Fibroblast of the aortic adventitia (primary cell): ENCODE data around the gene CCDC91. TPM values are rescaled to one million over a fixed set of nuclear protein-coding genes. Genes with fewer than 3 reads are reported as not detected.

Experiments used
- DNase-seq: peaks from one replicate; pipeline ENCODE4 v3.0.0-alpha.2; 2010; ENCODE audit warnings: low read depth
- H3K4me3 ChIP-seq: 2 replicates; pipeline ENCODE4 v1.5.1; 2011; ENCODE audit warnings: low read depth, mild to moderate bottlenecking, control low read depth, low read length, moderate library complexity
- total RNA-seq: library from RNA; depleted of rRNA; stranded (reverse); fragments of >200 nt; gene quantifications from 2 replicates; pipeline ENCODE4 v1.2.3, GENCODE V29; 2012; ENCODE audit warnings: low replicate concordance
- TF ChIP-seq, protein P1 (sequence below): IDR thresholded peaks from 2 replicates; pipeline ENCODE4 v1.5.1; 2011; ENCODE audit warnings: mild to moderate bottlenecking, low read length, control low read depth, inconsistent platforms; ENCODE audit not compliant: insufficient read depth

Gene CCDC91
- total RNA-seq, 1 donor = 37.4 TPM

DNA sequence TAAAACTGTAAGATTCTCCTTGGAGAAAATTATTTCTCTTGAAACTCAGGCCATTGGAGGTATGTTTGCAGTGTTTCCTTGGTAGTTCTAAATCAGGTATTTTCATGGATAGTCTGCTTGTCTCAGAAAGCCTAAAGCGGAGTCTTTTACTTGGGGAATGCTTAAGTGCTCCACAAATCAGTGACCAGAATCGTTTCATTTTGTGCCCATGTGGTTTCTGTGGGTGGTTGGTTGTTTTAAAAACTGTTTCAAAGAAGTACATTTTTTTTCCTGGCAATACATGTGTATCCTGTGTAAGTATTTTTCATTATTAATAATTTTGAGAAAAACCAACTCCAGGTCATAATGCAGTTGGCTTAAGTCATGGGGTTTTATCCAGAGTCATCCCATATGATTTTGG is 33.6 kb downstream of the CCDC91 start:
- no peak overlapping the region for H3K4me3 ChIP-seq
- TF ChIP-seq, protein P1, sequence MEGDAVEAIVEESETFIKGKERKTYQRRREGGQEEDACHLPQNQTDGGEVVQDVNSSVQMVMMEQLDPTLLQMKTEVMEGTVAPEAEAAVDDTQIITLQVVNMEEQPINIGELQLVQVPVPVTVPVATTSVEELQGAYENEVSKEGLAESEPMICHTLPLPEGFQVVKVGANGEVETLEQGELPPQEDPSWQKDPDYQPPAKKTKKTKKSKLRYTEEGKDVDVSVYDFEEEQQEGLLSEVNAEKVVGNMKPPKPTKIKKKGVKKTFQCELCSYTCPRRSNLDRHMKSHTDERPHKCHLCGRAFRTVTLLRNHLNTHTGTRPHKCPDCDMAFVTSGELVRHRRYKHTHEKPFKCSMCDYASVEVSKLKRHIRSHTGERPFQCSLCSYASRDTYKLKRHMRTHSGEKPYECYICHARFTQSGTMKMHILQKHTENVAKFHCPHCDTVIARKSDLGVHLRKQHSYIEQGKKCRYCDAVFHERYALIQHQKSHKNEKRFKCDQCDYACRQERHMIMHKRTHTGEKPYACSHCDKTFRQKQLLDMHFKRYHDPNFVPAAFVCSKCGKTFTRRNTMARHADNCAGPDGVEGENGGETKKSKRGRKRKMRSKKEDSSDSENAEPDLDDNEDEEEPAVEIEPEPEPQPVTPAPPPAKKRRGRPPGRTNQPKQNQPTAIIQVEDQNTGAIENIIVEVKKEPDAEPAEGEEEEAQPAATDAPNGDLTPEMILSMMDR = no peak

DNA sequence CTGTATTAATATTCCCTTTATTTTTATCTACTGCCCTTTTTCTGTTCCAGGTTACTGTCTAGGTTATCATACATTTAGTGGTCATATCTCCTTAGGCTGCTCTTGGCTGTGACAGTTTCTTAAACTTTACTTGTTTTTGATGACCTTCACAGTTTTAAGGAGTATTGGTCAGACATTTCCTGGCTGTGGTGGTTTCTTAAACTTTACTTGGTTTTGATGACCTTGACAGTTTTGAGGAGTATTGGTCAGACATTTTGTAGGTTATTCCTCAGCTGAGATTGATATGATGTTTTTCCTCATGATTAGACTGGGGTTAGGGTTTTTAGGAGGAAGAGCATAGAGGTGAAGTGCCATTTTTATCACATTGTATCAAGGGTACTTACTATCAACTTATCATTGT is 36.4 kb downstream of the CCDC91 start:
- no peak overlapping the region for H3K4me3 ChIP-seq
- TF ChIP-seq, protein P1 = no peak
- no peak for DNase-seq

More for the DNA sequence above, 33.6 kb downstream of the CCDC91 start:
- no peak for DNase-seq

DNA sequence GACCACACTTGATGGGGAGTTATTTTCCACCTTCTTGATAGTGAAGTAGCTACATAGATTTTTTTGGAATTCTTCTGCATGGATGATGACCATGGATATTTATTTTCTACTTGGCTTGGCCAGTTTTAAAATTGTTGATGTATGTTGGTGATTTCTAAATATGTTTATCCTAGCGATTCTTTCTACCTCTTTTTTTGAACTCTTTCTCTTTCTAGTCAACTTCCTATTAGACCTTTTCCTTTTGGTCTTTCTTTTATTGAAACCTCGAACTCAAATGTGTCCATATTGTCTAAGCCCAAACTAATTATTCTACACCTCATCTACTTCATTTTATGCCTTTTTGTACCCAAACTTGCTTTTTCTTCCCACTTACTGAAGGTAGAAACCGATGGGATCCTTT is 37.0 kb downstream of the CCDC91 start:
- H3K4me3 ChIP-seq = no peak overlapping the region
- DNase-seq = no peak
- TF ChIP-seq, protein P1 = no peak

DNA sequence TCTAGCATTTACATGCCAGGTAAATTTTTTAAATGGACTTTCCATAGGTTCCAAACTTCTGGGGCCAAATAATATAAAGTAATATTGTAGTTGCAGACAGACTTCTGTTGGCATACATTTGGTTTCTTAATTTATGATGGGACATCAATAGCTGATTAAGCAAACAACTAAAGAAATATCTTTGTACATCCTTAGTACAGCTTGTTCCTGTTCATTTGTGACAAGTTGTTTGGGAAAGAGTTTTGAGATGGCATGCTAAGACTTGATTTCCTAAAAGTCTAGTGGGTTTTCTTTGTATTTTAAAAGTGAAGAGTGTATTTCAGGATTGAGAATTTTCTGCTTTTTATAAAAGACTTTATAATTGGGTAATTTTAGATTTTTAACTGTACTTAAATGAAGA is 41.0 kb downstream of the CCDC91 start:
- no peak overlapping the region for H3K4me3 ChIP-seq
- DNase-seq = no peak
- TF ChIP-seq, protein P1 = no peak

DNA sequence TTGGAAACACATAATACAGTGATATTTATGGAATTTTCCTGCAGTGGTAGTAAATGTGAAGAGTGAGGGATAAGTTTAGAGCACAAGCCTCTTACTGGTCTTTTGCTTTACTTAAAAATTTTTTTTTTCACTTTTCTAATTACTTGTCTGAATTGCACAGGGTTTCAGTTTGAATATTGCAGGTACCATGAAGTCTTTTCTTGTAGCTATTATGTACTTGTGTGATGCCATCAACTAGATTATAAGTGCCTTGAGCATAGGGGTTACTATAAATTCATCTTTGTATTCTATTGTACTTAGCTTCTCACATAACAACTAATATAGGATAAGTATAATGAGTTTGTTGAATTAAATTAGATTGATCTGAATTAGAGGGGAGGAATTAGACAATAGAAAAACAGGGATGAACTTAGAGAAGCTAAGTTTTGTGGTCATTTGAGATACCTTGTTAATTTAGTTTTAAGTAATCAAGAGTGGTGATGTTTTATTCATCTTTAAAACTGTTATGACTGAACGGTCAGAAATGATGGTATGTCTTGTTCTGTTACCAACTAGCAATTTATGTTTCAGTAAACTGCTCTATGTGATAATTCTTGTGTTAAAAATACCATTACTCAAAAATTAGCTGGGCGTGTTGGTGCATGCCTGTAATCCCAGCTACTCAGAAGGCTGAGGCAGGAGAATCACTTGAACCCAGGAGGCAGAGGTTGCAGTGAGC is 42.1 kb downstream of the CCDC91 start:
- no peak for DNase-seq
- TF ChIP-seq, protein P1 = no peak
- H3K4me3 ChIP-seq = no peak overlapping the region

DNA sequence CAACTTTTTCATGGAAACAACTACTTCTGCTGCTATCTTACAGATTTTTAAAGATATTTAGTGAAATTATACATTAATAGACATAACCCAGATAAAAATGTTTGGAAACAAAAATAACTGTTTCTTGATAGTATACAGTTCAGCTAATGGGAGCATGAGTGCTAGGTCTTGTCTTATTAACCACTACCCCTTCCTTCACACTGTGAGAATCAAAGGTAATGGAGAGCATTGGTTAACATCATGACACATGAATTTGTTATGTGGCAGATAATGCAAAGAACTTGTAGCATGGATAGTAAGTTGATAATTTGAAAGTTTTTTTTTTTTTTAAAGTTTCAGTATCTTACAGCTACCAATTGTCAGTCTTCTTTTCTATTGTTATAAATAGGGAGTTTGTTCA is 44.2 kb downstream of the CCDC91 start:
- TF ChIP-seq, protein P1 = no peak
- no peak overlapping the region for H3K4me3 ChIP-seq
- no peak for DNase-seq

DNA sequence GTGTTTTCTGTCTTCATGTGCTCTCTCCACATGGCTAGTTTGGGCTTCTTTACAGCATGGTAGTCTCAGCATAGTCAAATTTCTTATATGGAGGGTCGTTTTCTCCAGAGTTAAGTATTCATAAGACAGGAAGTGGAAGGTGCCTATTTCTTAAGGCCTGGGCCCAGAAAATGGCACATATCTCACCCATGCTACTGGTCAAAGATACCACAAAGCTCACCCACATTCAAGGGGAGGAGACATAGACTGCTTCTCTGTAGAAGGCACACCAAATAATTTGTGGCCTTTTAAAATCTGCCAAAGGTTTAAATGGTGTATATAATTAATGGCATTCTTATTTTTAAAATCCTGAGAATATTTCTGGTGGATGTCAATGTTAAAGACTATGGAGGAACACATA is 44.8 kb downstream of the CCDC91 start:
- no peak overlapping the region for H3K4me3 ChIP-seq
- no peak for DNase-seq
- TF ChIP-seq, protein P1 = no peak
